ENCODE results near the gene MBD6. TPM values are rescaled to one million over a fixed set of nuclear protein-coding genes. Genes with fewer than 3 reads are reported as not detected.

Gene MBD6, protein sequence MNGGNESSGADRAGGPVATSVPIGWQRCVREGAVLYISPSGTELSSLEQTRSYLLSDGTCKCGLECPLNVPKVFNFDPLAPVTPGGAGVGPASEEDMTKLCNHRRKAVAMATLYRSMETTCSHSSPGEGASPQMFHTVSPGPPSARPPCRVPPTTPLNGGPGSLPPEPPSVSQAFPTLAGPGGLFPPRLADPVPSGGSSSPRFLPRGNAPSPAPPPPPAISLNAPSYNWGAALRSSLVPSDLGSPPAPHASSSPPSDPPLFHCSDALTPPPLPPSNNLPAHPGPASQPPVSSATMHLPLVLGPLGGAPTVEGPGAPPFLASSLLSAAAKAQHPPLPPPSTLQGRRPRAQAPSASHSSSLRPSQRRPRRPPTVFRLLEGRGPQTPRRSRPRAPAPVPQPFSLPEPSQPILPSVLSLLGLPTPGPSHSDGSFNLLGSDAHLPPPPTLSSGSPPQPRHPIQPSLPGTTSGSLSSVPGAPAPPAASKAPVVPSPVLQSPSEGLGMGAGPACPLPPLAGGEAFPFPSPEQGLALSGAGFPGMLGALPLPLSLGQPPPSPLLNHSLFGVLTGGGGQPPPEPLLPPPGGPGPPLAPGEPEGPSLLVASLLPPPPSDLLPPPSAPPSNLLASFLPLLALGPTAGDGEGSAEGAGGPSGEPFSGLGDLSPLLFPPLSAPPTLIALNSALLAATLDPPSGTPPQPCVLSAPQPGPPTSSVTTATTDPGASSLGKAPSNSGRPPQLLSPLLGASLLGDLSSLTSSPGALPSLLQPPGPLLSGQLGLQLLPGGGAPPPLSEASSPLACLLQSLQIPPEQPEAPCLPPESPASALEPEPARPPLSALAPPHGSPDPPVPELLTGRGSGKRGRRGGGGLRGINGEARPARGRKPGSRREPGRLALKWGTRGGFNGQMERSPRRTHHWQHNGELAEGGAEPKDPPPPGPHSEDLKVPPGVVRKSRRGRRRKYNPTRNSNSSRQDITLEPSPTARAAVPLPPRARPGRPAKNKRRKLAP
- total RNA-seq = 10 to 100 TPM in 4 of 8 experiments, 1 to 10 TPM in 4; 5.5 to 37.5 (median 9.7) TPM

DNA sequence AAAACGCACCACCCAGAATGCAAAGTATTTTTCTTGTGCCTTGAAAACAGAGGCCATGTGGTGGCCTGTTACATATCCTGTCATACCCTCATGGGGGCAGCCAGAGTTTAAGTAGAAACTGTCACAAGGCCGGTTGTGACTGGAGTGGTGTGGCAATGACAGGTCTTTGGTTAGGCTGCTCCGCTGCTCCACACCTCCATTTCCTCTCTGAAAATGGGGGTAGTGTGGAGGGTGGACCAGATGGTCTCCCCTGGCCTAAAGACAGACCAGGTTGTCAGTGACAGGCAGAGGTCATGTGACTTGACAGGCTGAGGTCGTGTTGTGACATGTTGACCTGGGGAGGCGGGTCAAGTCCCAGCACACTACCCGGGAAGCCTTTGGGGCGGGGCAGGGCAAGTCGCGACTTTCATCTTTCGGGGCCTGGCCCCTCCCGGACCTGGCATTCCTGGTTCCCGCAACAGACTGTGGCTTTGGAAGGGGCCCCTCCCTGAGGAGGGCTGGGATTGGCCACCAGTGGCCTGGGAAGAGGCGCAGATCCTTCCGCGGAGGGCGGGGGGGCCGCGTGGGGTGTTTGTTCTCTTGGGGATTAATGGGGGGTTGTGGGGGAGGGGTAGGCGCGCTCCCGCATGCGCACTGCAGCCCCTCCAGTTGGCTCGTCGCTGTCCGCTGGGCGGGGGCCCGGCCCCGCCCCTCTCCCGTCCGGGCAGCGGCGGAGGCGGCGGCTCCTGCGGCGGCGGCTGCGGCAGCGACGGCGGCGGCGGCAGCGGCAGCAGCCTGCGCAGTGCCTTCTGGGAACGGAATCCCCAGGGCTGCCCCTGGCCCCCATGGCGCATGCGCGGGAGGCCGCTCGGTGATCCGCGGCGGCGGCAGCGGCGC lies at the start of gene MBD6:
MBD6 (plus strand) TSS at position 814 of the 876 bp plus-strand sequence. CDS start 1,480 bp downstream, outside the sequence.
- H3K4me3 ChIP-seq = peak within 1 kb of the TSS; percentile 41 to 62 (median 47)
- WGBS, 10 experiments = 0 to 14% (median 6%) methylated on average over 1 to 7 of the region's 57 CpGs; no CpG with 5 or more reads in 4 of the 10 experiments
- H3K27ac ChIP-seq = peak within 1 kb of the TSS; percentile 94 to 99
- ATAC-seq (replicated peaks in 6 of 8) = peak; percentile 37 to 60 (median 52)
- peaks cover 48 to 57% of the 10 kb centered on the region in 2 donors for H3K4me1 ChIP-seq (replicated peaks in 1 of 2)
- in situ Hi-C loops (cut with MboI; ENCODE audit: low pct_unique_long_range_greater_than_20kb in 2 of 9, low sequenced_read_pairs in 9 of 9, unreplicated experiment in 9 of 9) = no loop called here

DNA sequence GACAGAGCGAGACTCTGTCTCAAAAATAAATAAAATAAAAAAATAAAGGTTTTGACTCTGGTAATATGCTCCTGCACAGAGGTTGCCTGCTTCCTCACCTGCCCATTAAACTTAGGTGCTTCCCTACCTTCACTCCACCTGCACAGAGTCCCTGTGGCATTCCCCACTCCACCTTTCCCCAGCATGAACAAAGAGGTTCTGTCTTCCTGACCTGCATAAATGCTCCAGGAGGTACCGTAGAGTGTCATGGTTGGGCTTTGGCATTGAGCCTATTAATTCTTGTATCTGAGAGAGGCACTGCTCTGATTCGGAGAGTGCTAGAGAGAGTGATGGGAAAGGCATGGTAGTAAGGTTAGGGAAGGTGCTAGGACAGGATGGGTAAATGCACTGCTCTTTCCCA lies 49.2 kb upstream of the MBD6 start:
- in situ Hi-C loops (cut with MboI; ENCODE audit: low pct_unique_long_range_greater_than_20kb in 2 of 9, low sequenced_read_pairs in 9 of 9, unreplicated experiment in 9 of 9) = loop anchor here in 1 of 9 experiments (25.0 kb wide), 1 partner anchor 236 kb away; the partner anchor contains the start of gene SHMT2
- no peak overlapping the region for H3K4me3 ChIP-seq
- H3K27ac ChIP-seq = no peak overlapping the region
- ATAC-seq (replicated peaks in 6 of 8) = no peak
- 0 to 100% (median 63%) methylated on average over 1 to 3 of the region's 3 CpGs; no CpG with 5 or more reads in 1 of the 10 experiments for WGBS, 10 experiments
- peaks cover 0 to 13% of the 10 kb centered on the region in 2 donors for H3K4me1 ChIP-seq (replicated peaks in 1 of 2)

DNA sequence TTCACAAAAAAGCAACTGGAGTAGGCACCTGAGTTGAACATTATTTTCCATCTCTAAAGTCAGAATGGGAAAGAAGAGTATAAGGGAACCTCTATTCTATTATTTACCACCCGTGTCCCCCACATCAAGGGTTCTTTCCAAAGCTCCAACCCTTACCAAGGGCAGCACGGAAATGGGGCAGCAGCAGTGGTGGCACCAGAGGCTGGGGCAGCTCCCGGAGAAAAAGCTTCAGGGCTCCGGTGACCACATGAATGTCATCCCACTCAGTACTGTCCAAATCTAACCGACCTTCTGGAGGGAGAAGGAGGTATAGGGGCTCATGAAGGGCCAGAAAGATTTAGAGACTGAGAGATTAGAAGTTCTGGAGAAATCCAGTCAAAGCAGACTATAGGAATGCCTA lies 48.7 kb upstream of the MBD6 start:
- no peak overlapping the region for H3K27ac ChIP-seq
- ATAC-seq (replicated peaks in 6 of 8) = no peak
- peaks cover 0 to 13% of the 10 kb centered on the region in 2 donors for H3K4me1 ChIP-seq (replicated peaks in 1 of 2)
- in situ Hi-C loops (cut with MboI; ENCODE audit: low pct_unique_long_range_greater_than_20kb in 2 of 9, low sequenced_read_pairs in 9 of 9, unreplicated experiment in 9 of 9) = loop anchor here in 1 of 9 experiments (25.0 kb wide), 1 partner anchor 237 kb away; the partner anchor contains the start of gene SHMT2
- 47 to 83% (median 66%) methylated on average over 1 to 5 of the region's 5 CpGs; no CpG with 5 or more reads in 4 of the 10 experiments for WGBS, 10 experiments
- H3K4me3 ChIP-seq = no peak overlapping the region

DNA sequence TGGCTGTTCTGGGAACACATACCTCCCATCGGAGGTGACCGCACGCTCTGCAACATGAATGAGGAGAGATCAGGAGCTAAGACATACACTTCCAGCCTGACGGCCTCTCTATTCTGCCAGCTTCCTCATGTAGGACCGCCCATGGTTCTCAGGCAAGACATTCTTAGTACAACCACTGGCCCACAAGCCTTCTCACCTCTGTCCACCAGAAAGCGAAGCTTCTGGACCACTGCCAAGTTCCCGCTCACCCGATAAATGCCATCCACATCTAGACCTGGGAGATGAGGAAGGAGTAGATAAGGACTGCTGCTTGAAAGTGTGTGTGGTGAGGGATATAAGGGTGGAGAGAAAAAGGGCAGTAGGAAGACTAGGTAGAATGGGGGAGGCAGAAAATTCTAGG lies 48.2 kb upstream of the MBD6 start:
- Histone ChIP-seq H3K27ac (no peak overlapping the region), H3K4me1 (replicated peaks in 1 of 2) (peaks cover 0 to 13% of the 10 kb centered on the region in 2 donors), H3K4me3 (no peak overlapping the region)
- in situ Hi-C loops (cut with MboI; ENCODE audit: low pct_unique_long_range_greater_than_20kb in 2 of 9, low sequenced_read_pairs in 9 of 9, unreplicated experiment in 9 of 9) = loop anchor here in 1 of 9 experiments (25.0 kb wide), 1 partner anchor 237 kb away; the partner anchor contains the start of gene SHMT2
- 60 to 100% (median 85%) methylated on average over 2 to 5 of the region's 8 CpGs; no CpG with 5 or more reads in 2 of the 10 experiments for WGBS, 10 experiments
- no peak for ATAC-seq (replicated peaks in 6 of 8)

DNA sequence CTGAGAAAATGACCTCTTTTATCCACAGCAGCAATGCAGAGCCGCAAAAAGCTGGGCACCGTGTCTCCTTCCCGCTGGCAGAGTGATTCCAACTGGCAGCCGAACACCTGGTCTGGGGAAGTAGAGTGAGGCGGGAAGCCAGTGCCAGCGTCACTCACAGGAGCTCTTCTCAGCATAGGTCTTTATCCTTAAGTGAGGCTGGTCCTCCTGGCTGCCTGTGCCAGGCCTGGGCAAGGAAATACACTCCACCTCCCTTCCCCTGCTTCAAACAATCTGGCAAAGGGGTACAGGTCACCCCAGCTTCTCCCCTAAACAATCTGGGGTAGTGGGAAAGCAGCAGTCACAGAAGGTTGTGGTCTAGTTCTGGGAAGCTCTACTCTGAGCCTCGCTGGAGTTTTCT lies 47.8 kb upstream of the MBD6 start:
- in situ Hi-C loops (cut with MboI; ENCODE audit: low pct_unique_long_range_greater_than_20kb in 2 of 9, low sequenced_read_pairs in 9 of 9, unreplicated experiment in 9 of 9) = loop anchor here in 1 of 9 experiments (25.0 kb wide), 1 partner anchor 238 kb away; the partner anchor contains the start of gene SHMT2
- WGBS, 10 experiments = 50 to 94% (median 67%) methylated on average over 2 to 6 of the region's 7 CpGs; no CpG with 5 or more reads in 4 of the 10 experiments
- Histone ChIP-seq H3K4me3 (no peak overlapping the region), H3K27ac (no peak overlapping the region), H3K4me1 (replicated peaks in 1 of 2) (peaks cover 0 to 13% of the 10 kb centered on the region in 2 donors)
- no peak for ATAC-seq (replicated peaks in 6 of 8)

DNA sequence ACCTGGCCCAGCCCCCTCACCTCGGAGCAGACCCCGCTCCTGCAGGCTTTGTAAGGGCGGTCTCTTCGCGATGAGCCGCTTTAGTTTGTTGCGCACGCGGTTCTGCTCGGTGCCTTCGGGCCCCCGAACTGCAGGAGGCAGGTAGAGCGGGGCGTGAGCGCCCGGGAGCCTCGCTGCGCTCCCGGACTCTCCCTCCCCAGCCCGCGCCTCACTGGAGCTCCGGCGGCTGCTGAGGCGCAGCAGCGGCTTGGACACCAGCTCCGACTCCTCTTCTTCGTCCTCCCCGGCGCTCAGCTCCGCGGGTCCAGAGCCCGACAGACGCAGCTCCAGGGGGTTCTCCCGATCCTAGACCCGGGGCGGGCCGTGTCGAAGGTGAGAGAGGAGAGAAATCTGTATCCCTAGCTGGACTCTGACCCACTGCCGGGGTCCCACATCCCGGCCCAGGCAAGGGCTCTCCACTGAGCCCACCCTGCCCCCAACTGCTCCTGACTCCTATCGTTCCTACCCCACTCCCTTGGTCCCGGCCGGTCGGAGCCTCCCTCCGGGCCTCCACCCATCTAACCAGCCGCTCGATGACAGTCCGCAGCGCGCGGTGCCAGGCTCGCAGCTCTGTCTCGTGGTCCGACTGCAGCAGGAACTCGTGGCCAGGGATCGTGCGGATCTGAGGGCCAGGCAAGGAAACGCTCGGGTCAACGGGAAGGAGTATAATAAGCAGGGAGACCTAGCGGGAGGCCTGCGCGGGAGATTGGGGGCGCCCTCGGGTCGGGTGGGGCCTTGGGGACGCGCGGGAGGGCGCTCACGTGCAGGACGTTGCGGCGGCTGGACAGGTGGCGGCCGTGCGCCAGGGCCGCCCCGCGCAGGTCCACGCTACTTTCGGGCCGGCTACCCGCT lies 47.1 kb upstream of the MBD6 start:
- in situ Hi-C loops (cut with MboI; ENCODE audit: low pct_unique_long_range_greater_than_20kb in 2 of 9, low sequenced_read_pairs in 9 of 9, unreplicated experiment in 9 of 9) = no loop called here
- peak overlapping the region; percentile 10 to 24 (median 18) for H3K4me3 ChIP-seq
- H3K4me1 ChIP-seq (replicated peaks in 1 of 2) = peaks cover 0 to 13% of the 10 kb centered on the region in 2 donors
- ATAC-seq (replicated peaks in 6 of 8) = peak; percentile 80 to 93 (median 87)
- 4 to 80% (median 7%) methylated on average over 1 to 18 of the region's 84 CpGs; no CpG with 5 or more reads in 5 of the 10 experiments for WGBS, 10 experiments
- H3K27ac ChIP-seq = no peak overlapping the region

DNA sequence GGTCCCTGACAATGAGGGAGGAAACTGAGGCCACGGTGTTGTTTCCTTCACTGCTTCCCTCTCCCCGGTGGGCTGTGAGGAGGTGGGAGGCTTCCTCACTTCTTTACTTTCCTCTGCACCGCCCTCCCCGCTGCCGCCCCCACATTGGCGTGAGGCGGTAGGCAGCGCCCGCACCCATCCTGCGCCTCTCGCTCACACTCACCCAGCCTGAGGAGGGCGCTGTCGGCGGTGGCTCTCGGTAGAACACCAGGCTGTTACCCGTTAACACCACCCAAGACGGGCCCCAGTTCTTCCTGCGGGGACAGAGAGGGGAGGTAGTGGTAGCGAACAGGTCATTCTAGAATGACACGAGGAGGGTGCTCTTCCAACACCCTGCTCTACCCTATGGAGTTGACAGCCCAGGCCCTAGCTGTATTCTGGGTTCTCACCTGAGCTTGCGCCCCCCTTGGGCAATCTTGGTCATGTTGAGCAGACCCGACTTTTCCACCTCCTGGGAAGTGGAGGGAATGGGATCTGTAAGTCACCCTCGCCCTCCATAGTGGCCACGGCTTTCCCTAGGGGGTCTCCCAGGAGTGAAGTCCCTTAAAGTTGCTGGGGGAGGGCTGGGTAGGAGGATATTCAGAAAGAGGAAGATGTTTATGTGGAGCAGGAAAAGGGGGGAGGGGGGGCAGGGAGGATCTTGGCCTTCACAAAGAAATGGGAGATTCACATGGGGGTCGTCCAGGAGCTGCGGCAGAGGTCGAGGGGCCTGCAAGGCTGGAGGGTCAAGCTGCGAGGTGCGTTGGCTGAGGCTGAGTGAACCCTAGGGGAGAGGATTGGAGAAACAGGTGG lies 46.2 kb upstream of the MBD6 start:
- ATAC-seq (replicated peaks in 6 of 8) = peak in 5 of 8 experiments; percentile 5 to 48 (median 18)
- in situ Hi-C loops (cut with MboI; ENCODE audit: low pct_unique_long_range_greater_than_20kb in 2 of 9, low sequenced_read_pairs in 9 of 9, unreplicated experiment in 9 of 9) = no loop called here

DNA sequence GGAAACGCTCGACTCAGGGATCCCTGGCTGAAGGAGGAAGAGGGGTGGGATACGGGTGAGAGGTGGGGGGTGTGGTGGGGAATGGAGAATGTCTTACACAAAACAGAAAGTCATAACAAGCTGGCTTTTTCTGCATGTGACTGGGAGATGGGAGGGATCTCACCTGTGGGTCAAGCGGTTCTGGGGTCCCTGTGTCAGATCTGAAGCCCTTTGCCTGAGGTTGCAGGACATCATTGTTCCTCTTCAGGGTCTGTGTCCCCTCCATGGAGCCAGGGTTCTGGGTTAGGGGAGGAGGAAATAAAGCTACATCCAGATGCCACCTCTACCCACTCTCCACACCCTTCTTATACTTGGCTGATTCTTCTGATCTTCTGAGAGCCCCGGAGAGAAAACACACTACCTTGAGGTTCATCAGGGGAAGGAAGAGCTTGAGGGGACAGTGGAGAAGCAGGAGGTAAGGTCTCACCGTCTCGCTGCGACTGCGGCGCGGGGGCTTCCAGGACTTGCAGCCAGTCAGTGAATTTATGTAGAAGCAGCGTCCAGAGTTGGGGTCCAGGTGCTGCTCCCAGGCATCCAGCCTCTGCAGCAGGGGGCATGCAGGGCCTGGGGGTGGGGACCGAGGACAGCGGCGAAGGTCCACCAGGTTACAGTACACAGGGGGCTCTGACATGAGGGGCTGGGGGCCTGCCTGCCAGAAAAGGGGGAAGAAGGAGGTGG lies 45.5 kb upstream of the MBD6 start:
- ATAC-seq (replicated peaks in 6 of 8) = no peak
- no peak overlapping the region for H3K4me3 ChIP-seq
- H3K4me1 ChIP-seq (replicated peaks in 1 of 2) = peaks cover 0 to 13% of the 10 kb centered on the region in 2 donors
- no peak overlapping the region for H3K27ac ChIP-seq
- in situ Hi-C loops (cut with MboI; ENCODE audit: low pct_unique_long_range_greater_than_20kb in 2 of 9, low sequenced_read_pairs in 9 of 9, unreplicated experiment in 9 of 9) = no loop called here
- 79 to 100% (median 91%) methylated on average over 1 to 6 of the region's 15 CpGs; no CpG with 5 or more reads in 6 of the 10 experiments for WGBS, 10 experiments

More for the DNA sequence above, 46.2 kb upstream of the MBD6 start:
- Histone ChIP-seq H3K4me3 (peak overlapping the region in 3 of 5 donors; percentile 13 to 24 (median 18)), H3K27ac (no peak overlapping the region), H3K4me1 (replicated peaks in 1 of 2) (peaks cover 0 to 13% of the 10 kb centered on the region in 2 donors)
- WGBS, 10 experiments = 15 to 90% (median 37%) methylated on average over 1 to 4 of the region's 29 CpGs; no CpG with 5 or more reads in 6 of the 10 experiments

DNA sequence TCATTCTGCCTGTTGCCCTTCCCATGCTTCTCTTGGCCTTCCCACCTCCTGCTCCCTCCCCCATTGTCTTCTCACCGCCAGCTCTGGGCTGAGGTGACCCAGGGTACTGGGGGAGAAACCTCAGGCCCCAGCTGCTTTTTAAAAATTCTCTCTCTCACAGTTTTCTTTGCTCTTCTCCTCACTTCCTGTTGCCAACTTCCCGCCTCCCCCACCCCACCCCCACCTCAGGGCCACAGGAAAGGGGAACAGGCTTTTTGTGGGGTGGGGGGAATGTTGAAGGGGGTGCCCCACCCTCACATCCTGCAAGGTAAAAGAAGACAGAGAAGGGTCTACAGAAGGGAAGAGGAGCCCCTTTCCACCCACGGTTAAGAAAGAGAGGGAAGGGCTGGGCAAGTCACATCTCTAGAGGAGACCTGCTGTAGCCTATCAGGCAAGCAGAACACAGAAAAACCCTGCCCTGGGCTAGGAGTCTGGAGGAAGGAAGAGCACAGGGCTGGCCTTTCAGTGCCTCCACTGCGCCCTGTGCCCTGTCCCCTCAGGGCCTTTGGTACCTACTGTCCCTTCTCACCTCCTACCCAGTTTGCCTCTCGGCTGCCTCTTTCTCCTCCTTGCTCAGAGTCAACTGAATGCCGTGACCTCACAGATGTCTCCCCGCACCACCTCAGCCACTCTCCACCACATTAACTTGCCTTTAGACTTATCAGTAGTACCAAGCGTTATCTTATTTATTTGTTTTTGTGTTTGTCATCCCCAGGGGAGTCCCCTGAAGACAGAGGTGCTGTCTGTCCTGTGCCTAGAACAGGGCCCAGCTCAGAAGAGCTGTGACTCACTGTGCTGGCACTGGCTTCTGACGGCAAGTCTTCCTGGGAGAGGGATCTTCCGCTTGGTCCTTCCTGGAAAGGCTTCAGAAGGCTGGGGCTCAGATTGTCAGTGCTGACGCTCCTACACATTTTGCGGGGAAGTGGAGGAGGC lies 44.6 kb upstream of the MBD6 start:
- 54 to 80% (median 78%) methylated on average over 1 to 4 of the region's 12 CpGs; no CpG with 5 or more reads in 5 of the 10 experiments for WGBS, 10 experiments
- no peak overlapping the region for H3K4me3 ChIP-seq
- in situ Hi-C loops (cut with MboI; ENCODE audit: low pct_unique_long_range_greater_than_20kb in 2 of 9, low sequenced_read_pairs in 9 of 9, unreplicated experiment in 9 of 9) = no loop called here
- no peak for ATAC-seq (replicated peaks in 6 of 8)
- H3K4me1 ChIP-seq (replicated peaks in 1 of 2) = peaks cover 0 to 13% of the 10 kb centered on the region in 2 donors
- no peak overlapping the region for H3K27ac ChIP-seq
